Neuronal stem cell (in vitro differentiated cells): ENCODE data around the gene USP9X.
"Not testable (repeated sequence)": the region's sequence is repeated elsewhere in the genome, so short reads cannot be mapped to it uniquely, and the experiment has no call there.

Experiments
- DNase-seq: peaks from one replicate; pipeline ENCODE4 v3.0.0-alpha.2; 2013; ENCODE audit warnings: low spot score
- H2AFZ ChIP-seq: one replicate; pipeline ENCODE4 v1.6.1; 2013; ENCODE audit warnings: mild to moderate bottlenecking, low read length, inconsistent platforms
- H2AK5ac ChIP-seq: 2 replicates; pipeline ENCODE4 v1.6.1; 2013; ENCODE audit warnings: low read depth, mild to moderate bottlenecking, inconsistent platforms, low read length, moderate library complexity, mixed read lengths
- H2BK120ac ChIP-seq: 2 replicates; pipeline ENCODE4 v1.6.1; 2013; ENCODE audit warnings: low read depth, mild to moderate bottlenecking, inconsistent platforms, low read length, moderate library complexity, mixed read lengths
- H2BK12ac ChIP-seq: one replicate; pipeline ENCODE4 v1.6.1; 2013; ENCODE audit warnings: low read length, inconsistent platforms
- H2BK15ac ChIP-seq: 2 replicates; pipeline ENCODE4 v1.6.1; 2013; ENCODE audit warnings: mild to moderate bottlenecking, low read length, inconsistent platforms, mixed read lengths
- H2BK5ac ChIP-seq: one replicate; pipeline ENCODE4 v1.6.1; 2013; ENCODE audit warnings: inconsistent platforms, mild to moderate bottlenecking, low read length, moderate library complexity
- H3K14ac ChIP-seq: one replicate; pipeline ENCODE4 v1.6.1; 2013; ENCODE audit warnings: low read length, inconsistent platforms
- H3K18ac ChIP-seq: 2 replicates; pipeline ENCODE4 v1.6.1; 2013; ENCODE audit warnings: low read length, inconsistent platforms
- H3K23ac ChIP-seq: 2 replicates; pipeline ENCODE4 v1.6.1; 2013; ENCODE audit warnings: low read depth, mild to moderate bottlenecking, mixed read lengths, low read length, inconsistent platforms; ENCODE audit not compliant: poor library complexity
- H3K27ac ChIP-seq: replicated peaks from 3 replicates; pipeline ENCODE4 v1.5.1; 2013; ENCODE audit warnings: low read length, inconsistent platforms
- H3K27me3 ChIP-seq, 3 experiments: 2 replicates each; pipeline ENCODE4 v1.6.1; 2013; ENCODE audit warnings: low read length in 3 of 3, mild to moderate bottlenecking in 2 of 3, inconsistent platforms in 1 of 3, low read depth in 1 of 3, mixed read lengths in 1 of 3, moderate library complexity in 1 of 3; ENCODE audit not compliant: control insufficient read depth in 3 of 3, insufficient read depth in 3 of 3
- H3K36me3 ChIP-seq, 2 donors: replicated peaks in 1 of 2; 2 replicates each; pipeline ENCODE4 v1.6.1; 2013; ENCODE audit warnings: low read length in 2 of 2; ENCODE audit not compliant: control insufficient read depth in 2 of 2, insufficient read depth in 2 of 2
- H3K4ac ChIP-seq: 2 replicates; pipeline ENCODE4 v1.6.1; 2013; ENCODE audit warnings: inconsistent platforms, mild to moderate bottlenecking, low read length, moderate library complexity
- H3K4me1 ChIP-seq, 2 donors: 1 replicate in 1 of 2; 2 replicates in 1 of 2; pipeline ENCODE4 v1.6.1; 2013; ENCODE audit warnings: low read length in 2 of 2, low read depth in 1 of 2; ENCODE audit not compliant: control insufficient read depth in 2 of 2, insufficient read depth in 1 of 2
- H3K4me2 ChIP-seq: one replicate; pipeline ENCODE4 v1.6.1; 2013; ENCODE audit warnings: mild to moderate bottlenecking, low read length, inconsistent platforms; ENCODE audit not compliant: insufficient read depth, poor library complexity, severe bottlenecking
- H3K4me3 ChIP-seq, 2 donors: 2 replicates each; pipeline ENCODE4 v1.5.1; 2013; ENCODE audit warnings: low read length in 2 of 2, mild to moderate bottlenecking in 2 of 2, inconsistent platforms in 1 of 2, moderate library complexity in 1 of 2
- H3K79me1 ChIP-seq: one replicate; pipeline ENCODE4 v1.6.1; 2013; ENCODE audit warnings: low read depth, mild to moderate bottlenecking, inconsistent platforms, low read length, moderate library complexity
- H3K9ac ChIP-seq: one replicate; pipeline ENCODE4 v1.6.1; 2013; ENCODE audit warnings: mild to moderate bottlenecking, low read depth, low read length, inconsistent platforms; ENCODE audit not compliant: poor library complexity
- H3K9me3 ChIP-seq, 2 donors: replicated peaks in 1 of 2; 2 replicates each; pipeline versions ENCODE3 to v1.6.1; 2013; ENCODE audit warnings: low read length in 2 of 2, mild to moderate bottlenecking in 2 of 2, inconsistent platforms in 1 of 2, low read depth in 1 of 2, mixed read lengths in 1 of 2, moderate library complexity in 1 of 2; ENCODE audit not compliant: control insufficient read depth in 2 of 2, insufficient read depth in 1 of 2
- H4K8ac ChIP-seq: one replicate; pipeline ENCODE4 v1.6.1; 2013; ENCODE audit warnings: low read depth, mild to moderate bottlenecking, inconsistent platforms, low read length, moderate library complexity
- H4K91ac ChIP-seq: one replicate; pipeline ENCODE4 v1.6.1; 2013; ENCODE audit warnings: low read length, low read depth, mild to moderate bottlenecking, inconsistent platforms; ENCODE audit not compliant: poor library complexity
- WGBS, 2 donors: extraction: QIAGEN DNeasy Blood & Tissue Kit; methylation state at CpG; one replicate each; pipeline ENCODE4 v1.1.7; 2013; ENCODE audit warnings: missing lambda C conversion rate in 2 of 2, mixed read lengths in 1 of 2; ENCODE audit not compliant: insufficient read length in 2 of 2, insufficient replicate concordance in 1 of 2; ENCODE audit errors: extremely low coverage in 2 of 2; 5-methylcytosine and 5-hydroxymethylcytosine counted together

USP9X gene

GRCh38 chrX:41105005-41105404 lies 19.8 kb downstream of the USP9X start:
- no peak for DNase-seq
- no peaks in the 10 kb centered on the region for H3K27me3 ChIP-seq
- H3K36me3 ChIP-seq: peaks cover 0 to 6% of the 10 kb centered on the region in 2 donors
- H3K14ac ChIP-seq: no peak overlapping the region
- H3K9ac ChIP-seq: no peak overlapping the region
- H2BK15ac ChIP-seq: no peak overlapping the region
- no peak overlapping the region for H2AFZ ChIP-seq
- H3K23ac ChIP-seq: no peak overlapping the region
- H3K4me1 ChIP-seq: peaks cover 0 to 7% of the 10 kb centered on the region in 2 donors
- no peak overlapping the region for H3K4me3 ChIP-seq
- WGBS, 2 donors: no CpG with 5 or more reads among the region's 2 CpGs
- no peak overlapping the region for H2BK5ac ChIP-seq
- H4K91ac ChIP-seq: no peak overlapping the region
- no peak overlapping the region for H2BK12ac ChIP-seq
- H3K4ac ChIP-seq: no peak overlapping the region
- peaks cover 0 to 5% of the 10 kb centered on the region in 2 donors for H3K9me3 ChIP-seq
- no peak overlapping the region for H3K4me2 ChIP-seq
- no peak overlapping the region for H3K18ac ChIP-seq
- no peak overlapping the region for H3K27ac ChIP-seq
- H2BK120ac ChIP-seq: no peak overlapping the region
- no peak overlapping the region for H4K8ac ChIP-seq
- no peak overlapping the region for H2AK5ac ChIP-seq
- H3K79me1 ChIP-seq: peaks cover 1% of the 10 kb centered on the region

GRCh38 chrX:41106257-41106656 lies 21.0 kb downstream of the USP9X start:
- not testable (repeated sequence) for H2BK120ac ChIP-seq, DNase-seq, H3K4ac ChIP-seq, H3K18ac ChIP-seq, H2BK5ac ChIP-seq, H3K14ac ChIP-seq, H2BK12ac ChIP-seq, H4K8ac ChIP-seq, H3K27ac ChIP-seq, H3K36me3 ChIP-seq, H4K91ac ChIP-seq, H2AFZ ChIP-seq, H3K4me2 ChIP-seq, H3K9me3 ChIP-seq, H3K79me1 ChIP-seq, H3K4me1 ChIP-seq, H3K23ac ChIP-seq, H2BK15ac ChIP-seq, H3K9ac ChIP-seq, H3K4me3 ChIP-seq, H2AK5ac ChIP-seq, H3K27me3 ChIP-seq
- no CpG with 5 or more reads among the region's 3 CpGs for WGBS, 2 donors

- no peak overlapping the region for H3K14ac ChIP-seq
- H3K27me3 ChIP-seq: no peaks in the 10 kb centered on the region
- no peak overlapping the region for H2BK120ac ChIP-seq
- no peak overlapping the region for H3K4me2 ChIP-seq
- peaks cover 0 to 7% of the 10 kb centered on the region in 2 donors for H3K4me1 ChIP-seq
- H2BK12ac ChIP-seq: no peak overlapping the region
- peaks cover 0 to 5% of the 10 kb centered on the region in 2 donors for H3K9me3 ChIP-seq
- H3K4me3 ChIP-seq: no peak overlapping the region
- H2BK15ac ChIP-seq: no peak overlapping the region
- H2BK5ac ChIP-seq: no peak overlapping the region
- no CpG with 5 or more reads among the region's 1 CpG for WGBS, 2 donors
- H3K18ac ChIP-seq: no peak overlapping the region
- H3K23ac ChIP-seq: no peak overlapping the region
- H2AFZ ChIP-seq: no peak overlapping the region
- H4K8ac ChIP-seq: no peak overlapping the region
- no peak overlapping the region for H3K4ac ChIP-seq
- H2AK5ac ChIP-seq: no peak overlapping the region
- H3K9ac ChIP-seq: no peak overlapping the region
- H3K36me3 ChIP-seq: peaks cover 0 to 6% of the 10 kb centered on the region in 2 donors
- H3K27ac ChIP-seq: no peak overlapping the region
- peaks cover 1% of the 10 kb centered on the region for H3K79me1 ChIP-seq
- H4K91ac ChIP-seq: no peak overlapping the region
- no peak for DNase-seq
Measured at GRCh38 chrX:41108007-41108406, 22.8 kb downstream of the USP9X start.

- Histone ChIP-seq H2BK5ac (no peak overlapping the region), H3K9ac (no peak overlapping the region), H4K8ac (no peak overlapping the region), H3K27ac (no peak overlapping the region), H3K36me3 (peaks cover 0 to 6% of the 10 kb centered on the region in 2 donors), H3K9me3 (peaks cover 0 to 5% of the 10 kb centered on the region in 2 donors), H2AK5ac (no peak overlapping the region), H2BK120ac (no peak overlapping the region), H2AFZ (no peak overlapping the region), H3K4ac (no peak overlapping the region), H3K79me1 (peaks cover 1% of the 10 kb centered on the region), H3K14ac (no peak overlapping the region), H3K23ac (no peak overlapping the region), H3K4me2 (no peak overlapping the region), H2BK12ac (no peak overlapping the region), H3K4me3 (no peak overlapping the region), H2BK15ac (no peak overlapping the region), H3K18ac (no peak overlapping the region), H4K91ac (no peak overlapping the region), H3K4me1 (peaks cover 0 to 7% of the 10 kb centered on the region in 2 donors), H3K27me3 (no peaks in the 10 kb centered on the region)
- WGBS, 2 donors: no CpG with 5 or more reads among the region's 5 CpGs
- no peak for DNase-seq
Measured at GRCh38 chrX:41108463-41109205, 23.4 kb downstream of the USP9X start.
